K562 (cell line): ENCODE results near the gene PPM1G. TPM values are rescaled to one million over a fixed set of nuclear protein-coding genes. Genes with fewer than 3 reads are reported as not detected.

Source experiments
- ATAC-seq: fragments of 200-7000 bp; cut with Tn5 transposase; 3 replicates; pipeline ENCODE4 v1.9.1; 2020; ENCODE audit warnings: moderate library complexity
- BruUV-seq: library from RNA; stranded (reverse); fragments of 400-500 nt; replicated peaks from 2 replicates; lab custom pipeline; 2021; lab: Mats Ljungman, UMichigan
- CTCF ChIA-PET: fragments of 300-600 bp; formaldehyde crosslinking; extraction: SDS; loops from one replicate; lab custom pipeline; 2021; ENCODE audit warnings: low intra/inter-chr PET ratio; lab: Yijun Ruan, JAX
- POLR2A ChIA-PET: fragments of 300-600, 350-650 bp; sonication (Branson Sonifier 250); formaldehyde crosslinking; extraction: SDS; loops from one replicate; lab custom pipeline; 2021; ENCODE audit warnings: antibody characterized with exemption, inconsistent platforms; lab: Yijun Ruan, JAX
- DNase-seq, 4 experiments: peaks; one replicate each; pipeline versions ENCODE4 v3.0.0 to v3.0.0-alpha.2; 2011 to 2018; ENCODE audit warnings: low spot score in 3 of 4, mixed read lengths in 3 of 4; ENCODE audit errors: extremely low read depth in 1 of 4
- FAIRE-seq: peaks from 2 replicates; lab custom pipeline; 2011; peaks lifted over from hg19 to GRCh38; lab: Jason Lieb, UNC
- H2AFZ ChIP-seq: 2 replicates; pipeline ENCODE4 v1.6.0; 2011; ENCODE audit warnings: low read depth, low read length, control low read depth, inconsistent platforms
- H3K27ac ChIP-seq: fragments of 200-600 bp; 3 replicates; pipeline ENCODE4 v1.8.0; 2011; ENCODE audit warnings: low read depth, mild to moderate bottlenecking, control low read depth, inconsistent platforms, low read length, moderate library complexity, mixed read lengths; ENCODE audit errors: extremely low read depth
- H3K27me3 ChIP-seq, 2 experiments: fragments of 300-600 bp in 1 of 2; 2 replicates in 1 of 2; 3 replicates in 1 of 2; pipeline versions ENCODE4 v1.6.0 to v1.8.0; 2011; ENCODE audit warnings: inconsistent platforms in 2 of 2, low read length in 2 of 2, mild to moderate bottlenecking in 1 of 2, mixed read lengths in 1 of 2, moderate library complexity in 1 of 2; ENCODE audit not compliant: control insufficient read depth in 2 of 2, insufficient read depth in 2 of 2
- H3K36me3 ChIP-seq: fragments of 300-600 bp; 3 replicates; pipeline ENCODE4 v1.8.0; 2011; ENCODE audit warnings: mild to moderate bottlenecking, low read length, inconsistent platforms; ENCODE audit not compliant: control insufficient read depth, insufficient read depth
- H3K4me1 ChIP-seq, 2 experiments: fragments of 200-600 bp in 1 of 2; replicated peaks in 1 of 2; 2 replicates in 1 of 2; 3 replicates in 1 of 2; pipeline versions ENCODE4 v1.5.1 to v1.8.0; 2011; ENCODE audit warnings: inconsistent platforms in 2 of 2, low read length in 2 of 2, mild to moderate bottlenecking in 1 of 2, mixed read lengths in 1 of 2, moderate library complexity in 1 of 2; ENCODE audit not compliant: control insufficient read depth in 2 of 2, insufficient read depth in 2 of 2
- H3K4me2 ChIP-seq: 2 replicates; pipeline ENCODE4 v1.6.1; 2011; ENCODE audit warnings: low read length, control low read depth, inconsistent platforms, mixed read lengths; ENCODE audit not compliant: insufficient read depth
- H3K4me3 ChIP-seq: fragments of 200-600 bp; sonication (generic), shearing (Covaris generic); 2 replicates; pipeline ENCODE4 v1.5.1; 2016; ENCODE audit warnings: control low read depth, inconsistent platforms
- H3K79me2 ChIP-seq: fragments of 200-600 bp; 3 replicates; pipeline ENCODE4 v1.8.0; 2011; ENCODE audit warnings: low read length, inconsistent platforms; ENCODE audit not compliant: control insufficient read depth, insufficient read depth
- H3K9ac ChIP-seq, 2 experiments: 2 replicates each; pipeline versions ENCODE4 v1.6.0 to v1.6.1; 2011; ENCODE audit warnings: low read depth in 2 of 2, low read length in 2 of 2, control low read depth in 1 of 2, inconsistent platforms in 1 of 2, mild to moderate bottlenecking in 1 of 2, mixed read lengths in 1 of 2; ENCODE audit not compliant: insufficient read depth in 1 of 2
- H3K9me1 ChIP-seq: one replicate; pipeline ENCODE4 v1.6.0; 2011; ENCODE audit warnings: inconsistent platforms, mild to moderate bottlenecking, low read length, moderate library complexity; ENCODE audit not compliant: control insufficient read depth, insufficient read depth
- H3K9me3 ChIP-seq: replicated peaks from 2 replicates; pipeline ENCODE4 v1.5.1; 2011; ENCODE audit warnings: low read depth, low read length, inconsistent platforms; ENCODE audit not compliant: control insufficient read depth, insufficient read depth
- H4K20me1 ChIP-seq: replicated peaks from 2 replicates; pipeline ENCODE4 v1.6.1; 2011; ENCODE audit warnings: low read length, inconsistent platforms, mixed read lengths; ENCODE audit not compliant: control insufficient read depth, insufficient read depth
- BCOR ChIP-seq: fragments of 450-650 bp; IDR thresholded peaks from 2 replicates; pipeline ENCODE4 v1.6.1; 2016
- FOXJ2 ChIP-seq: fragments of 200-800 bp; sonication (Bioruptor generic); IDR thresholded peaks from 2 replicates; pipeline ENCODE4 v1.6.1; 2016; ENCODE audit warnings: missing genetic modification characterization, missing compliant biosample characterization
- KDM1A ChIP-seq, 2 experiments: fragments of 450-650 bp; IDR thresholded peaks; 2 replicates each; pipeline ENCODE4 v1.6.1; 2016; ENCODE audit warnings: mild to moderate bottlenecking in 2 of 2
- NELFE ChIP-seq: IDR thresholded peaks from 2 replicates; pipeline ENCODE4 v1.6.1; 2011; ENCODE audit warnings: mild to moderate bottlenecking; ENCODE audit not compliant: insufficient read depth, insufficient read length
- PKNOX1 ChIP-seq: fragments of 450-650 bp; IDR thresholded peaks from 2 replicates; pipeline ENCODE4 v1.6.1; 2016
- SP1 ChIP-seq: sonication (generic); formaldehyde crosslinking; IDR thresholded peaks from 2 replicates; pipeline ENCODE4 v1.8.1; 2022; ENCODE audit warnings: mild to moderate bottlenecking, missing genetic modification reagents
- ZNF384 ChIP-seq: IDR thresholded peaks from 2 replicates; pipeline ENCODE4 v1.6.1; 2012; ENCODE audit warnings: low read depth, low read length, improper control_type of control experiment
- ZNF444 ChIP-seq: fragments of 250-450 bp; sonication (Bioruptor Pico); IDR thresholded peaks from 2 replicates; pipeline ENCODE4 v1.4.0; 2020; ENCODE audit warnings: mild to moderate bottlenecking, moderate library complexity
- ZSCAN29 ChIP-seq: fragments of 450-650 bp; IDR thresholded peaks from 2 replicates; pipeline ENCODE4 v1.6.1; 2017
- WGBS: fragments of 100-300 bp; shearing (Covaris generic); methylation state at CpG from one replicate; pipeline ENCODE4 v1.1.6; 2016; ENCODE audit warnings: low coverage, mixed read lengths; ENCODE audit not compliant: insufficient coverage; ENCODE audit errors: missing lambda C conversion rate; 5-methylcytosine and 5-hydroxymethylcytosine counted together
- in situ Hi-C: fragments of 300-500 bp; cut with MboI; formaldehyde crosslinking; loops from 4 replicates; pipeline ENCODE4 v1.15.0; 2018; ENCODE audit warnings: inconsistent platforms, mixed read lengths
- intact Hi-C: fragments of 100-400 bp; cut with micrococcal nuclease; formaldehyde crosslinking; loops from 2 replicates; pipeline ENCODE4 v1.14.2; 2022
- polyA plus RNA-seq, 8 experiments: library from polyadenylated mRNA; depleted of rRNA in 4 of 8; stranded (reverse) in 5 of 8; unstranded in 3 of 8; fragments of >200 nt; fragmentation: Nextera tagmentation in 2 of 8; fragmentation: Illumina TruSeq in 1 of 8; extraction: Ambion mirVana in 2 of 8; extraction: Trizol in 1 of 8; gene quantifications; 2 replicates each; pipeline versions ENCODE4 v1.2.1 to v1.2.3, GENCODE V29; 2011 to 2014; ENCODE audit warnings: inconsistent platforms in 1 of 8, missing spikeins in 1 of 8
- total RNA-seq, 7 experiments: library from RNA; depleted of rRNA in 6 of 7; stranded (reverse); fragments of >200 nt in 6 of 7; fragmentation: Illumina TruSeq in 2 of 7; extraction: Trizol in 2 of 7; gene quantifications; 2 replicates each; pipeline versions ENCODE4 v1.2.1 to v1.2.3, GENCODE V29; 2011 to 2021; ENCODE audit warnings: low replicate concordance in 1 of 7

PPM1G gene
- total and polyA plus RNA-seq, 9 of the 15 experiments (the other 6 are each of a cell fraction or from before 2014, with no cell fraction given): 61.7 to 230 (median 153) TPM

DNA sequence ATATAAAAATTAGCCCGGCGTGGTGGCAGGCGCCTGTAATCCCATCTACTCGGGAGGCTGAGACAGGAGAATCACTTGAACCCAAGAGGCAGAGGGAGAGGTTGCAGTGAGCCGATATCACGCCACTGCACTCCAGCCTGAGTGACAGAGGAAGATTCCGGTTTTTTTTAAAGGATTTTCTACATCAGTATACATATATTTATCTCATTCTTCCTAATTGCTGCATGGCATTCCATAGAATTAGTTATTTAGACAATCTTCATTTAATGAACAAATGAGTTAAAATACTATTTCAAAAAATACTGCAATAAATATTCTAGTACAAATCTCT is 54.8 kb downstream of the PPM1G start:
- FAIRE-seq: no peak
- peak; percentile 88 for TF ChIP-seq PKNOX1
- 0 out of 2 replicates have a peak, but pooled peaks have one; percentile 8 for TF ChIP-seq BCOR
- TF ChIP-seq KDM1A (IDR thresholded peaks at IDR 0.05): peak in 1 of 2 experiments; percentile 5; a peak in 1 of 4 replicates
- TF ChIP-seq ZSCAN29: peak; percentile 14
- peak; percentile 42; the same call in 1 of the 2 replicates for TF ChIP-seq SP1
- no peak for TF ChIP-seq ZNF444
- 0 out of 2 replicates have a peak, but pooled peaks have one; percentile 19 for TF ChIP-seq ZNF384
- TF ChIP-seq NELFE: no peak
- TF ChIP-seq FOXJ2: 0 out of 2 replicates have a peak, but pooled peaks have one; percentile 11
- TF ChIP-seq, all 486 proteins: peak for 7
- Histone ChIP-seq H3K4me1 (peaks cover 12 to 19% of the 10 kb centered on the region in 2 experiments; a peak in 4 of 5 replicates), H3K36me3 (peaks cover 14% of the 10 kb centered on the region), H2AFZ (no peak overlapping the region), H3K4me2 (peak overlapping the region; percentile 57; the same call in 1 of the 2 replicates), H3K9ac (peak overlapping the region in 1 of 2 experiments; percentile 97; a peak in 1 of 4 replicates), H3K27me3 (no peaks in the 10 kb centered on the region), H3K27ac (peak overlapping the region; percentile 98), H3K4me3 (no peak overlapping the region), H3K9me1 (no peaks in the 10 kb centered on the region), H4K20me1 (no peaks in the 10 kb centered on the region), H3K9me3 (no peaks in the 10 kb centered on the region), H3K79me2 (peaks cover 90% of the 10 kb centered on the region)
- in situ Hi-C loops: no loop called here
- CTCF ChIA-PET: no interaction called here
- intact Hi-C loops: no loop called here
- DNase-seq: no peak
- no peak for ATAC-seq
- WGBS: 9% methylated on average over 7 of the region's 7 CpGs
- BruUV-seq: no TSS peak
- POLR2A ChIA-PET: interaction anchor here (0.6 to 1.8 kb wide), 5 partner anchors 10 to 328 kb away, joined by 3 to 20 read pairs (median 8); partner anchors contain the start of genes EIF2B4, MPV17 and SNX17
